GM18507 (cell line): ENCODE results near the gene SPRYD3.
A peak's percentile ranks its signal among the peaks of the same experiment; 100 is the strongest.

ENCODE experiments used
- DNase-seq: peaks from one replicate; pipeline ENCODE4 v3.0.0; 2011; ENCODE audit warnings: low read depth; ENCODE audit not compliant: insufficient read length; ENCODE audit errors: extremely low spot score
- FAIRE-seq: peaks from 2 replicates; lab custom pipeline; 2011; peaks lifted over from hg19 to GRCh38; lab: Jason Lieb, UNC

SPRYD3 gene

DNA sequence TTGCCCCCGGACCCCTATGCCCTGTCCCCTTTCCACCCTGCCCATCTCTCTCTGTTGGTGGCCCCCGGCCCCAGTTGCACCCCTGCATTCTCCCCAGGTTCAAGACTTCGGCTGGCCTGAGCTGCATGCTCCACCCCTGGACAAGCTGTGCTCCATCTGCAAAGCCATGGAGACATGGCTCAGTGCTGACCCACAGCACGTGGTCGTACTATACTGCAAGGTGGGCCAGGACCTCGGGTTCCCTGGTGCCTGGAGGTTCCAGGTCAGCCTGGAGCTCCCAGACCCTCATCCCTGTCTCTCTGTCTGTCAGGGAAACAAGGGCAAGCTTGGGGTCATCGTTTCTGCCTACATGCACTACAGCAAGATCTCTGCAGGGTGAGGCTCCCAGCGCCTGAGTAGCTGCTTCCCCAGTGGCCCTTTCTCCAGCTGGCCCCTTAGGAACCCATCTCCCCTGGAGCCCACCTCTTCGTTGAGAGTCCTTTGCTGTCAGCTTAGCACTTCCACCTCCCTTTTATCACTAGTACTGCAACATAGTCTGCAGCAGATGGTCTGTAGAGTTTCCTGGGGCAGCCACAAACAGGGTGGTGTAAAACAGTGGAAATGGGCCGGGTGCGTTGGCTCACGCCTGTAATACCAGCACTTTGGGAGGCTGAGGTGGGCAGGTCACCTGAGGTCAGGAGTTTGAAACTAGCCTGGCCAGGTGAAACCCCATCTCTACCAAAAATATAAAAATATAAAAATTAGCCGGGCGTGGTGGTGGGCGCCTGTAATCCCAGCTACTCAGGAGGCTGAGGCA lies 23.5 kb downstream of the SPRYD3 start:
- DNase-seq (no peak), FAIRE-seq (no peak)

DNA sequence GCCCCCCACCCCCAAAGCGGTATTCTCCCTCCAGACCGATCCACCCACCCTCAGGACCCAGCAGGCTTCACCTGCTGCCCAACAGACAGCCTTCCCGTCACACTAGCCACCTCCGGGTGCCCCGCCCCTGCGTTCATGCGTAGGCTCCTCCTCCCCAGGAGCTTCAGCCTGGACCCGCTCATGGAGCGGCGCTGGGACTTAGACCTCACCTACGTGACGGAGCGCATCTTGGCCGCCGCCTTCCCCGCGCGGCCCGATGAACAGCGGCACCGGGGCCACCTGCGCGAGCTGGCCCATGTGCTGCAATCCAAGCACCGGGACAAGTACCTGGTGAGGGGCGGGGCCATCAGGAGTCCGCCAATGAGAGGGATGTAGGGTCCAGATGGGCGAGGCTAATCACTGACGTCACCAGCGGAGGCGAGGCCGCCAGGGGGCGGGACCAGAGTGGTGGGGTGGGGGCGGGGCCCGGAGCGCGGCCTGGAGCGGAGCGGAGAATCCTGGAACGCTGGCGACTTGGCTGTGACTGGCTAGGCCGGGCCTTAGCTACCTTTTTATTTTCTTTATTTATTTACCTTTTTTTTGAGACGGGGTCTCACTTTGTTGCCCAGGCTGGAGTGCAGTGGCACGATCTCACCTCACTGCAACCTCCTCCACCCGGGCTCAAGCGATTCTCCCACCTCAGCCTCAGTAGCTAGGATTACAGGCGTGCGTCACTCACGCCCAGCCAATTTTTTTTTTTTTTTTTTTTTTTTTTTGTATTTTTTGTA lies 24.9 kb downstream of the SPRYD3 start:
- DNase-seq (peak; percentile 80), FAIRE-seq (peak; percentile 91)

DNA sequence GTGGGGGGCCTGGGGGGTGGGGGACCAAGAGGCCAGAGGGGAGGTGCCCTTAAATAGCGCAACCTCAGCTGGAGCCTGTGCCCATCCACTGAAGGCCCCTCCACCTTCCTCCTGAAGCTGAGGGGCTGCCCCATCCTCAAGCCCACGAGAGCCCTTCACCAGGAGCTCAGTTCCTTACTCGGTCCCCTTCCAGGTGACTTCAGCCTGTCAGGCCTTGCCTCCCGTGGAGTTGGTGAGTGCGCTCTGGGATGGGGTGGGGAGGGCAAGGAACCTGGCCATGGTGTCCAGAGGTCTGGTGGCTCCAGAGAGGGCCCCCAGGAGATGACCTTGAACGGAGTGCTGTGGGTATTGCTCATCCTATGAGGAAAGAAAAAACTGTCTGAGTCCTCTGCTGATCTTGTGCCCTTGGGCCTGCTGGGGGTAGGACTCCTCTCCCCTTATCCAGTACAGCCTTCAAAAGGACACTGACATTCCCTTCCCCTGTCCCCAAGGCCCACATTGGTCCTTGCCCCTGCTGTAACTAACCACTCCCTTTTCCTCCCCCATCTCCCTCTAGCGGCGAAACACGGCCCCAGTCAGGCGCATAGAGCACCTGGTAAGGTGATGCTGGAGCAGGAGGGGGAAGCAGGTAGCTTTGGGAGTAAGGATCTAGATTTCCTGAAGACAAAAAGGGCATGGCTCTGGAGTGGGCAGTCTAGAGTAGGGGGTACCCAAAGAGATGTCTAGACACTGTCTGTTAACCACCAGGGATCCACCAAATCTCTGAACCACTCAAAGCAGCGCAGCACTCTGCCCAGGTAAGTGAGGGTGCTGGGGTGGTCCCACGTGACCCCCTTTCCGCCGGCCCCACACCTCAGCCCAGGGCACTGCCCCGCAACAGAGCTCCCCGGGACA lies 25.7 kb downstream of the SPRYD3 start:
- DNase-seq (no peak), FAIRE-seq (peak; percentile 33)

DNA sequence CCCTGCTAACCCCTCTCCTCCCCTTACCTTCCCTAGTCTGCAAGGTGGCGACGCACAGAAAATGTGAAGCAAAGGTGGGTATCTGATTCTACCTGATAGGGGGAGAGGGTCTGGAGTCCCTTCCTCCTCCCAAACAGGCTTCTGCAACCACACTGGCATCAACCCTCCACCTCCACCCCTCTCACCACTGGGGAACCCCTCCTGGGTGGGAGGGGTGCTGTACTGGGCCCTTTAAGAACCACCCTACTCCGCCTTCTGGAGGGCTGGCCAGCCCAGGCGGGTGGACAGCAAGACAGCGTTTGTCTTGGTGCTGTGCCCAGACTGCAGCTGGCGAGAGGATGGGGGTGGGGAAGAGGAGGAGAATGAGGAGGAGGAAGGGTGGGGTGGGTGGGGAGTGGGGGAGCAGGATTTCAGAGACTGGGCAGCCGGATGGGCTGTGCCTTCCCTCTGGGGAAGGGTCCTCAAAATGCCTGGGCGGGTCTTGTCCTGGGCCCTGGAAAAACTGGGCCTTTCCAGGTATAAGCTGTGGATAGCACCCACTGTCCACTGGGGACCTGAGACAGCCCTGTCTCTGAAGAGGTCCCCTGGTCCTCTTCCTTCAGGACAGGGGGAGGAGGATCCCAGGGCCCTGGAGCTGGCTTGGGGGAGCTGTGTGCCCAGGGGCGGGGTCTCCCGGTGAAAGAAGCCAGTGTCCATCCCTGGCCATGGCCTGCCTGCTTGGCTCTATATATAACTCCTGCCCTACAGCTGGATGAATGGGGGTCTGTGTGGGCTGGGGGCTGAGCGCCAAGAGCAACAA lies 26.6 kb downstream of the SPRYD3 start:
- FAIRE-seq (no peak), DNase-seq (no peak)

DNA sequence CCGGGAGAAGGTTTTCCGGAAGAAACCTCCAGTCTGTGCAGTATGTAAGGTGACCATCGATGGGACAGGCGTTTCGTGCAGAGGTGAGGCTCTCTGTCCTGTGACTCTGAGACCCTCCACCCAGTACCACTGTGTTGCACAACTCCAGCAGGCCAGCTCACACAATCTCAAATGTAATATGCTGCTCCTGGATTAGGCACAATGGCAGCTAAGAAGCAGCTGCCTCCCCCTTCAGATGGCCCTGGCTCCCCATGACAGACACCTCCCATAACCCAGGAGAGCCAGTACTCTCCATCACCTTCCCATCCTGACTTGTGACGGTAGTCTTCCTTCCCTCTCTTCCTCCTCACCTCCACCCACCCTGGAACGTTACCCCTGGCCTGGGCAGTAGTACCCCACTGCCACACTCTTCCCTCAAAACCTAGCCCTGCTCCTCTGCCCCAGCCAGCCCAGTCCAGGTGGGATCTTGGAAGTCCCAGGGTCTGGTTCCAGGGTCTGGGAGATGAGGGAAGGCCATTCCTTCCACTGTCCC lies 27.2 kb downstream of the SPRYD3 start:
- DNase-seq (no peak), FAIRE-seq (no peak)

DNA sequence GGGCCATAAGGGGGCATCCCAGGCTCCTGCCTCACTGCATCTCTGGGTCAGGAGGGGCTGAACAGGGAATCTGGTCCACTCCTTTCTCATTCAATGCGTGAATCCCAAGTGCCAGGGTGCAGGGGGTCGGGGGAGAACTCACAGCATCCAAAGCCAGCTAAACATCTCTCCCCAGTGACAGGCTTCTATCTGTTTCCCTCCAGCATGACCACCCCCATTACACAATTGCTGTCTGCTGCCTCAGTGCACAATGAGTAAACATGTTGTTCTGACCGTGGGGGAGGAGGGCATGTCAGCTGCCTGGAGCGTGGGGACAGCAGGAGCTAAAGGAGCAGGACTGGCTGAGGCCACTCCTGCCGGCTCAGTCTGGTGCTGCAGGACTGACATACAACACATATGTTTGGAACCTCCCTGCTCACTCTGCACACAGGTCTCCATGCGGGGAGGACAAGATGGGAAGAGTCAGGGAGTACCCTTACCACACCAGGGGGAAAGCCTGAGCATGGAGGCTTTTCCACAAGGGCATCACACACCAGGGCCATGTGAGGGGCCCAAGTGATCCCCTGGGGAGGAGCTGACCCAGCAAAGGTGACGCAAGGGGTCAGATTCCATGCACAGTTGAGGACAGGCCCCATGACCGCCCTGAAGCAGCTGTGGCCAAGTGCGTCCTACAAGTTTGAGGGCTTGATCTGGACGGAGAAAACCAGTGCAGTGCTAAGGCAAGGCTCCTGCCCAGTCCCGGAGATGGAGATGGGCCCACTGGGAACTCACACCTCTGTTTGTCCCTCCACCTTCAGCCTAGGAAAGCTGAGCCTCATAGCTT lies 27.9 kb downstream of the SPRYD3 start:
- FAIRE-seq (no peak), DNase-seq (no peak)

DNA sequence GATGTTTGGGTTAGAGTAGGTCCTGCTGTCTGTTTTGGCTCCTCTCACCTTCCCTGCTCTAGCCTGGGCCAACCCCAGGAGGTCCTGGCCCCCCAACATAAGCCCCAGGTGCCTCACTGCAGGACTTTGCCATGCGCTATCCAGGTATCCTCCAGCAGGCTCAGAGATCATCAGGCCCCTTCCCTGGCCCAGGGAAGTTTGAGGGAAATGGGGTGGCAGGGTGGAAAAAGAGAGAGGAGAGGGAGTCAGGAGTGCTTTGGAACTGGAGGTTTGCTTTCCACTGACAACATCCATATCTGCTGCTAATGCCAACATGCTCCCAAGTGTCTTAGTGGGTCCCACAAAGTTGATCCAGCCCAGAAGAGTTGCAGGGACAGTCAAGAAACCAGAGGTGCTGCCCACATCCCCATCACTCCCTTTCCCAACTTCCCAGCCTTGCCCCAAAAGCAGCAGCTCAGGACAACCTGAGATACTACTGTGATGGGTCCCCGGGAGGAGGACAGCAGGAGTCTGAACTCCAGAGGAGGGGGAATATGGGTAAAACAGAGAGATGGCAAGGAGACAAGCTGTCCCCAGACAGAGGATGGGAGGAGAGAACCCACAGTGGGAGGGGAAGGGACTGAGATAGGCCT lies 28.6 kb downstream of the SPRYD3 start:
- FAIRE-seq, result no peak
- no peak for DNase-seq

DNA sequence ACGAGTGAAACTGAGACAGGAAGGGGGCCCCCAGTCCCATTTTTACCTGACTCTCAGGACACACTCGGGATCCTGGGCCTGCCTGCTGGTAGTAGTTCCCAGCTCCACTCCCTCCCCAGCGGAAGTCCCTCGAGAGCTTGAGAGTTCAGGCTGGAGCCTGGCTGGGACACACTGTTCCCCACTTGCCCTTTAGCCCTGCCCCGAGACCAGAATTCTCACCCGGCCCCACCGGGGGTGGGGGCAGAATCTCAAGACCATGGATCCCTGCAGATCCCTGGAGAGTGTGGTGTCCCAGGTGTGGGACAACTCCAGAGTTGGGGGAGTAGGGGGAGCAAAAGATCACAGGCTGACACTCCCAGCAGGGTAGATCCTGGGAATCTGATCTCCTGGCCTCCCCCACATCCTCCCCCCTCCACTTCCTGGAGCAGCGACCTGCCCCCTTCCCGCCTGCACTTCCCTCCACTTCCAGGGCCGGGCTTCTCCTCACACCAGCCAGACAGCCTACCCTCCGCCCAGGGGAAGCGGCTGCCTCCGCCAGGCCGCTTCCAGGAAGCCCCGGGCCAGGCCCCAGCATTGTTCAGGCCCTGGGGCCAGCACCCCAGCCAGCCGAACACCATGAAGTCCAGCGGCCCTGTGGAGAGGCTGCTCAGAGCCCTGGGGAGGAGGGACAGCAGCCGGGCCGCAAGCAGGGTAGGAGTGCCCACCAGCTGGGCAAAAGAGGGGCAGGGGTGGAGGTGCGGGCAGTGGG lies 29.4 kb downstream of the SPRYD3 start, which contains the start of gene TNS2:
Gene TNS2, plus strand, starts transcription at position 495 of the 748 bp plus-strand sequence. Its CDS starts 121 bp downstream, at position 616.
- no peak for FAIRE-seq

DNA sequence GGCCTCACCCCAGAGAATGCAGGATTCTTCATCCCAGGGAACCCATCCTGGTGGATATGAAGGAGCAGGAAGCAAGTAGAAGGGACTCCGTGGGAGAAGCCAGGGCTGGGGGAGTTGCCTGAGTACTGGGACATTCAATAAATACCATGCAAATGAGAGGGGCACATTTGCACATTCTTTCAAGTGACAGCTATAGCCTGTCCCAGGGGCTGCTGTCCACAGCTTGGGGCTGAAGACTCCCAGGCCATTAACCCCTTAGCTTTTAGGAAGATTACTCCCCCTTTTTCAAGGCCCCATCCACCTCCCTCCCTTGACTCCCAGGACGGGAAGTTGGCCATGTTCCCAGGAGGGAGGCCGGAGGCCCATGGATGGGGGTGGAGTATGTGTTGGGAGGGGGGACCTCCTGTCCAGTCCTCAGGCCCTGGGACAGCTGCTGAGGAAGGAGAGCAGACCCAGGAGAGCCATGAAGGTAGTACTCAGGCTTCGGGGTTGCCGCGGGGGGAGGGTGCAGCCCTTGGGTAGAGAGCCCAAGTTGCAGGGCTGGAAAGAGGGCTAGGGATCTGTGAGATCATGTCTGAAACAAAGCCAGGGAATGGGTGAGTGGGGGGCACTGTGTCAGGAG lies 30.3 kb downstream of the SPRYD3 start:
- FAIRE-seq, result no peak
- DNase-seq, result no peak

More for the DNA sequence above, 29.4 kb downstream of the SPRYD3 start, which contains the start of gene TNS2:
- DNase-seq, result no peak

DNA sequence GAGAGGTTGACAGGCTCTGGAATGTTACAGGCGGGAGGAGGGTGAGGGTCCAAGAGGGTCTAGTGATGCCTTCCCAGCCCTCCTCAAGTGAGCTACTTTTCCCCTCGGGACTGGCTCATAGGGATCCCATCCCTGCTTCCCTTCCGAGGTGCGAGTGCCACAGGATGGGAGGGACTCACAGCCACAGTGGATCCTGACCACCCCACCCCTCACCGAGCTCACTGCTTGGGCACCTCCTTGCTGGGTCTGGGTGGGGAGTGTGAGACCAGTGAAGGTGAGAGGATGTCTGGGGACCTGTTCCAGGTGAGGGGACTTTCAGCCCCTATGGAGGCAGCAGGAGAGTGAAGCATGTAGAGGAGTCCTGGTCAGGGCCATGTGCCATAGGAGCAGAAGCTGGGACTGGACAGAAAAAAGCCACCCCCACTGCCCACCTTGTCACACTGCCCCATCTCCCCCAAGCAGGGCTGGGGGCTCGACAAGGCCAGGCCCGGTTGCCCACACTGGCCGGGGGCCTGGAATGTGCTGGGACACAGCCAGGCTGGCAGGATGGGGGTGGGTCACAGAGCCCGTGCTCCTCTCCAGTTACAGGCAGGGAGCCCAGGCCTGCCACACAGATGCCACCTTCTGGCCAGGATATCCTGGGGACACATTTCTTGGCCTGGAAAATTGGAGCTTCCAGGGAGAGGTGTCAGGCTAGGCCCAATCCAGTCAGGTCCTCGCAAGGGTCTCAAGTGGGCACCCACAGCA lies 31.0 kb downstream of the SPRYD3 start:
- DNase-seq (no peak), FAIRE-seq (no peak)

DNA sequence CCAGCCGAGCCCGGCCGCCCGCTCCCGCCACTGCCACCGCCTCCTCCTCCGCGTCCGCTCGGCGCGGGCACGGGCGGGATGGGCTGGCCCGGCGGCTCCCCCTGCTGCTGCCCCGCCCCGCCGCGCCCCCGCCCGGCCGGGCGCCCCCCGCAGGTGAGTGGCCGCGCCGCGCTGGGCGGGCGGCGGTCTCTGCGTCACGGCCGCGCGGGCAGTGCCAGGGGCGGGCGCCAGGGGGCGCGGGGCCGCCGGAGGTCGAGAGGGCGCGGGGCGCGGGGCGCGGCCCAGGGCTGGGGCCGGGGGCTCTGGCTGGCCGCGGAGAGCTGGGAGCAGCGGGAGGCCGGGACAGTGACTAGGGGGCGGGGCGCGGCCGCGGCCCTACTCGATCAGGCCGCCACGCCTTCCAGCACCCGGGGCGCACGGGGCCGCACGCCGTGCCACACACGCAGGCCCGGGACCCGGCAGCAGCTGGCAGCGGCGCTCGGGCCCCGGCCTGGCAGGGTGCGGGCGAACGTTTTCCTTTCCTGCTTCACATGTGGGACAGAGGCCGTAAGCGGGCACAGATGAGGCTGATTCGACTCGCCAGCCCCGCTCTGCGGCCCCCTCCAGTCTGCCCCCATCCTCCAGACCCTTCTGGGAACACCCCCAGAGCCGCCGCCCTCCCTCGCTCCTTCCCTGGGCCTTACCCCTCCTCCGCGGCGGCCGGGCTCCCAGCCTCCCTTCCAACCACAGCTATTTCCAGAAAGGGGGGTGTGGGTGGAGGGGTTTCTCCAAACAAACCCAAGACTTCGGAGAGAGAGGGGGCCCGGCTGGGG lies 31.8 kb downstream of the SPRYD3 start:
- FAIRE-seq (no peak), DNase-seq (peak; percentile 68)

DNA sequence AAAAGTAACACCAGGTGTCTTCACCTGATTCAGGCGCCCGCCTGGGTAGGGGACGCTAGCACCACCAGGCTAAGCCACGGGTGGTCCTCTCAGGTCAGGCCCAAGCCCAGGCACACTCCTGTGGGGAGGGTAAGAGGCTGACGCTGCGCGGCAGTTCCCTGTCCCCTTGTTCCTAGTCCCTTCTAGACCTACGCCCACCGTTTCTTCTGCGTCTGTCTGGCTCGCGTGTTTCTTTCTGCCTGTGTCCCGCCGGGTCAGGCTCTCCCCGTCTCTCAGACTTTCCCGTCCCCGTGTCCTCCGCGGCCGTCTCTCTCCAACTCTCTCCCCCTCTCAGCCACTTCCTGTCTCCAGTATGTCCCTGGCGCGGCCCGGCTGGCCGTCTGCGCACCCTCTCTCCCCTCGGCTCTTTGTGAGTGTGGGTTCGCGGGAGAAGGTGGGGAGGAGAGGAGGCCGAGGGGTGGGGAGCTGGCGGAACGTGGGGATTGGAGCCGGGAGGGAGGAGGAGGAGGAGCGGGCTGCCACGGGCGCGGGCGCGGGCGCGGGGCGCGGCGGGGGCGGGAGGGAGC lies 32.5 kb downstream of the SPRYD3 start:
- DNase-seq, result no peak
- FAIRE-seq, result no peak

DNA sequence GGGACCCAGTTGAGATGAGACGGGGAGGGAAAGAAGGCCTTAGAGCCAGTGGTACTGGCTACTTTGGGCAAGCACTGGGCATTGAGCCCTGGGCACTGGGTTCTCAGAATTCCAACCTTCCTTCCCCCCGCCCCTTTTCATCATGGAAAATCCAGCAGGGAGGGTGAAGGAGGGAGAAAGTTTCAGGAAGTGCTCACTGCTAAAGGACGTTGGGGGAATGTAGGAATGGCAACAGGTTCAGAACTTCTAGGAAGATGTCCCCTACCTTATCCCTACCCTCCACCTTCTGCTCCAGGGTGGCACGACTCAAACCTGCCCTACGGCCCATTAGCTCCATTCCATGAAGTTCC lies 33.5 kb downstream of the SPRYD3 start:
- no peak for FAIRE-seq

DNA sequence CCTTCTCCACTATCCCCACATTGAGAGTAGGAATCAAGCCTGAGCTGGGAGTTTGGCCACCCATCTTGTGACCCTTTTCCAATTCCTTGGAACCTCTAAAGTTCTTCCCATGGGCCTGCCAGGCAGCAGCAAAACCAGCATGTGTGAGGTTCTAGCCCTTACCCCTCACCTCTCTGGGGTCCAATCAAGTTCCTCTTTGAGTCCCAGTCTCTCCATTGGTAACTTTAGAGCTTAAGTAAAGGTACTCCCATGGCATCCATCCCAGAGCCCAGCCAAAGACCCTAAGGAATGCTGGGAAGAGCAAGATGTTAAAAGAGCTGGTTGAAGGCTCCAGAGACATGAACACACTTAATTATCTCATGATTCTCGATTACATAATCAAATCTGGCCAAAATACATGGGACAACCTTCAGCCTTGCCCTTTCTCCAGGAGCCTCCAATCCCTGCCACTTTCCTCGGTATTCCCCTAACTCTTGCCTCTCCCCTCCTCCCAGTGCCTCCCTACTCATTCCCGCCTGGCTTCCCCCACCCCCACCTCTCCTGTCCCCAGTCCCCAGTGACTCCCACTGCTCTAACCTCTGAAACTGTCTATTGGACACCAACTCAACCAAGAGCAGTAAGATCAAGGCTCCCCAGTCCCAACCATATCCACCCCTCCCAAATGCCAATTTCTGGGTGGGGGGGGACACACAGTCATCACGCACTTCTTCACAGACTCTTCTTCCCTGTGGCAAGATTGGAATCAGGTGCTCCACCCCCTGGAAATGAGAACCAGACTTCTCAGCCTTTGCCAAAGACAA lies 34.1 kb downstream of the SPRYD3 start:
- FAIRE-seq, result no peak
- DNase-seq, result no peak

More for the DNA sequence above, 33.5 kb downstream of the SPRYD3 start:
- DNase-seq, result no peak
